Gastrocnemius medialis (tissue), 4 donors: Measurements from ENCODE around the gene RFX7. TPM values are rescaled to one million over a fixed set of nuclear protein-coding genes. Genes with fewer than 3 reads are reported as not detected.

Experiments
- ATAC-seq, 2 donors: fragments of 150-250 bp; one replicate each; pipeline ENCODE4 v1.9.1; 2016
- DNase-seq, 2 donors: peaks; one replicate each; pipeline ENCODE4 v3.0.0-alpha.2; 2019
- H3K27ac ChIP-seq, 4 donors: fragments of 200-600 bp; sonication (generic); 1 replicate in 1 of 4; 2 replicates in 3 of 4; pipeline ENCODE4 v1.5.1; 2016 to 2018; ENCODE audit warnings: mild to moderate bottlenecking in 2 of 4, moderate library complexity in 1 of 4
- H3K27me3 ChIP-seq, 3 donors: fragments of 200-600 bp; sonication (generic) in 2 of 3; 1 replicate in 1 of 3; 2 replicates in 2 of 3; pipeline versions ENCODE4 v1.5.1 to v1.6.0; 2016 to 2019; ENCODE audit warnings: mild to moderate bottlenecking in 1 of 3, moderate library complexity in 1 of 3
- H3K36me3 ChIP-seq, 2 donors: fragments of 200-600 bp; sonication (generic) in 1 of 2; one replicate each; pipeline ENCODE4 v1.5.1; 2017 to 2018
- H3K4me1 ChIP-seq, 2 donors: fragments of 200-600 bp; sonication (generic) in 1 of 2; one replicate each; pipeline ENCODE4 v1.5.1; 2016 to 2017; ENCODE audit warnings: mild to moderate bottlenecking in 2 of 2
- H3K4me3 ChIP-seq, 4 donors: fragments of 200-600 bp; sonication (generic) in 3 of 4; 1 replicate in 1 of 4; 2 replicates in 3 of 4; pipeline ENCODE4 v1.5.1; 2016 to 2019; ENCODE audit warnings: mild to moderate bottlenecking in 2 of 4
- H3K9me3 ChIP-seq, 3 donors: fragments of 200-600 bp; sonication (generic) in 2 of 3; 1 replicate in 1 of 3; 2 replicates in 2 of 3; pipeline ENCODE4 v1.5.1; 2016 to 2019
- CTCF ChIP-seq, 5 experiments: fragments of 450-650 bp in 3 of 5; fragments of 200-600 bp in 2 of 5; sonication (generic) in 2 of 5; IDR thresholded peaks in 4 of 5; conservative IDR thresholded peaks in 1 of 5; 1 replicate in 4 of 5; 2 replicates in 1 of 5; pipeline ENCODE4 v1.5.1; 2016 to 2019; ENCODE audit warnings: antibody characterized with exemption in 5 of 5, mild to moderate bottlenecking in 3 of 5, moderate library complexity in 3 of 5
- POLR2A ChIP-seq, 2 donors: fragments of 450-650 bp; IDR thresholded peaks; one replicate each; pipeline ENCODE4 v1.6.1; 2017; ENCODE audit warnings: antibody characterized with exemption in 2 of 2, mild to moderate bottlenecking in 2 of 2, moderate library complexity in 2 of 2
- in situ Hi-C, 4 donors: fragments of 200-750 bp; cut with MboI; loops; one replicate each; pipeline versions ENCODE4 v1.15.0 to v1.8.0; 2017; ENCODE audit warnings: low sequenced_read_pairs in 4 of 4
- intact Hi-C: fragments of 100-400 bp; cut with DNase I; formaldehyde crosslinking; loops from one replicate; pipeline ENCODE4 v1.15.1; 2023; ENCODE audit warnings: low total_unique reads
- total RNA-seq, 4 donors: library from RNA; depleted of rRNA; stranded (reverse); fragments of >200 nt; gene quantifications; one replicate each; pipeline versions ENCODE4 v1.1.0 to v1.2.3, GENCODE V29; 2016

RFX7 gene
- total RNA-seq, 4 donors from 2014 or later, result 9.6 to 11.7 (median 10.7) TPM

- no peak for TF ChIP-seq POLR2A (IDR thresholded peaks at IDR 0.05)
- TF ChIP-seq CTCF (IDR thresholded peaks at IDR 0.05 in 4 of 5, conservative IDR thresholded peaks at IDR 0.05 in 1 of 5), result no peak
- Histone ChIP-seq H3K4me1 (peaks cover 0 to 3% of the 10 kb centered on the region in 2 donors), H3K27ac (peak overlapping the region in 3 of 4 donors; percentile 26 to 43 (median 41)), H3K27me3 (no peaks in the 10 kb centered on the region), H3K36me3 (no peaks in the 10 kb centered on the region), H3K4me3 (no peak overlapping the region), H3K9me3 (no peaks in the 10 kb centered on the region)
- DNase-seq, result peak; percentile 47 to 55
- in situ Hi-C loops, result no loop called here
- intact Hi-C loops, result no loop called here
- peak; percentile 88 to 91 for ATAC-seq
Measured at GRCh38 chr15:56040081-56041035, 203.3 kb downstream of the RFX7 start.

GRCh38 chr15:56038707-56039106 is 205.0 kb downstream of the RFX7 start:
- ATAC-seq (no peak), DNase-seq (no peak)
- H3K9me3 ChIP-seq, result no peaks in the 10 kb centered on the region
- TF ChIP-seq CTCF (IDR thresholded peaks at IDR 0.05 in 4 of 5, conservative IDR thresholded peaks at IDR 0.05 in 1 of 5) (no peak), POLR2A (IDR thresholded peaks at IDR 0.05) (no peak)
- intact Hi-C loops (no loop called here), in situ Hi-C loops (no loop called here)
- H3K4me3 ChIP-seq, result no peak overlapping the region
- H3K36me3 ChIP-seq, result no peaks in the 10 kb centered on the region
- no peak overlapping the region for H3K27ac ChIP-seq
- H3K4me1 ChIP-seq, result peaks cover 0 to 3% of the 10 kb centered on the region in 2 donors
- no peaks in the 10 kb centered on the region for H3K27me3 ChIP-seq

- TF ChIP-seq CTCF (IDR thresholded peaks at IDR 0.05 in 4 of 5, conservative IDR thresholded peaks at IDR 0.05 in 1 of 5) (no peak), POLR2A (IDR thresholded peaks at IDR 0.05) (no peak)
- peaks cover 0 to 3% of the 10 kb centered on the region in 2 donors for H3K4me1 ChIP-seq
- no peaks in the 10 kb centered on the region for H3K36me3 ChIP-seq
- in situ Hi-C loops, result no loop called here
- ATAC-seq (no peak), DNase-seq (no peak)
- no peak overlapping the region for H3K4me3 ChIP-seq
- no peak overlapping the region for H3K27ac ChIP-seq
- H3K9me3 ChIP-seq, result no peaks in the 10 kb centered on the region
- no peaks in the 10 kb centered on the region for H3K27me3 ChIP-seq
- intact Hi-C loops, result no loop called here
Measured at GRCh38 chr15:56038015-56038414, 205.7 kb downstream of the RFX7 start.

Other genes with a start within 250 kb of the RFX7 start
- under 1 TPM in 1 of 4 donors, not detected in 3; 0.44 TPM for gene TEX9, start 121.5 kb upstream of the RFX7 start, total RNA-seq
- under 1 TPM in 3 of 4 donors, not detected in 1; 0.44 to 0.66 (median 0.62) TPM for gene MNS1, start 221.3 kb upstream of the RFX7 start, total RNA-seq